Rectal smooth muscle tissue (tissue), 1 donor: ENCODE data around the gene CHMP3.
"Not testable (repeated sequence)": the region's sequence is repeated elsewhere in the genome, so short reads cannot be mapped to it uniquely, and the experiment has no call there.

ENCODE experiments used
- H3K27ac ChIP-seq: one replicate; pipeline ENCODE4 v1.7.0; 2013; ENCODE audit warnings: low read depth, low read length, inconsistent platforms
- H3K27me3 ChIP-seq: one replicate; pipeline ENCODE4 v1.7.0; 2013; ENCODE audit warnings: low read length; ENCODE audit not compliant: control insufficient read depth, insufficient read depth
- H3K36me3 ChIP-seq: one replicate; pipeline ENCODE4 v1.7.0; 2013; ENCODE audit warnings: low read length; ENCODE audit not compliant: control insufficient read depth, insufficient read depth
- H3K4me1 ChIP-seq: one replicate; pipeline ENCODE4 v1.7.0; 2013; ENCODE audit warnings: low read length; ENCODE audit not compliant: control insufficient read depth, insufficient read depth
- H3K4me3 ChIP-seq: one replicate; pipeline ENCODE4 v1.7.0; 2013; ENCODE audit warnings: low read length
- H3K9ac ChIP-seq: one replicate; pipeline ENCODE4 v1.7.0; 2013; ENCODE audit warnings: low read length

The CHMP3 gene

GRCh38 chr2:86570059-86570458 lies 6.8 kb upstream of the CHMP3 start:
- no peaks in the 10 kb centered on the region for H3K27me3 ChIP-seq
- H3K4me1 ChIP-seq, result no peaks in the 10 kb centered on the region
- no peaks in the 10 kb centered on the region for H3K36me3 ChIP-seq
- no peak overlapping the region for H3K4me3 ChIP-seq
- H3K27ac ChIP-seq, result no peak overlapping the region
- no peak overlapping the region for H3K9ac ChIP-seq

GRCh38 chr2:86566821-86567190 lies 3.6 kb upstream of the CHMP3 start:
- Histone ChIP-seq H3K36me3 (no peaks in the 10 kb centered on the region), H3K27me3 (no peaks in the 10 kb centered on the region), H3K27ac (no peak overlapping the region), H3K4me3 (no peak overlapping the region), H3K9ac (no peak overlapping the region), H3K4me1 (peaks cover 8% of the 10 kb centered on the region)

- Histone ChIP-seq H3K27ac (no peak overlapping the region), H3K36me3 (no peaks in the 10 kb centered on the region), H3K4me1 (peaks cover 12% of the 10 kb centered on the region), H3K4me3 (no peak overlapping the region), H3K27me3 (no peaks in the 10 kb centered on the region), H3K9ac (no peak overlapping the region)
These were observed 3.0 kb upstream of the CHMP3 start for GRCh38 chr2:86566158-86566820.

- no peaks in the 10 kb centered on the region for H3K27me3 ChIP-seq
These were observed 413 bp upstream of the CHMP3 start for GRCh38 chr2:86563650-86564061.

GRCh38 chr2:86562485-86562921 lies 740 bp downstream of the CHMP3 start:
- peak overlapping the region; percentile 96 for H3K4me3 ChIP-seq
- peak overlapping the region; percentile 100 for H3K27ac ChIP-seq
- H3K4me1 ChIP-seq, result peaks cover 12% of the 10 kb centered on the region
- H3K27me3 ChIP-seq, result no peaks in the 10 kb centered on the region
- H3K9ac ChIP-seq, result peak overlapping the region; percentile 98
- H3K36me3 ChIP-seq, result no peaks in the 10 kb centered on the region

More at GRCh38 chr2:86563650-86564061, 413 bp upstream of the CHMP3 start:
- H3K4me1 ChIP-seq, result peaks cover 12% of the 10 kb centered on the region
- H3K36me3 ChIP-seq, result no peaks in the 10 kb centered on the region
- no peak overlapping the region for H3K9ac ChIP-seq
- peak overlapping the region; percentile 96 for H3K4me3 ChIP-seq
- peak overlapping the region; percentile 100 for H3K27ac ChIP-seq

GRCh38 chr2:86557836-86558235 lies 5.4 kb downstream of the CHMP3 start:
- no peaks in the 10 kb centered on the region for H3K36me3 ChIP-seq
- peaks cover 14% of the 10 kb centered on the region for H3K4me1 ChIP-seq
- no peak overlapping the region for H3K9ac ChIP-seq
- H3K27me3 ChIP-seq, result no peaks in the 10 kb centered on the region
- H3K27ac ChIP-seq, result no peak overlapping the region
- H3K4me3 ChIP-seq, result no peak overlapping the region

- peaks cover 5% of the 10 kb centered on the region for H3K4me1 ChIP-seq
- H3K36me3 ChIP-seq, result no peaks in the 10 kb centered on the region
- H3K27ac ChIP-seq, result peak overlapping the region; percentile 33
- H3K4me3 ChIP-seq, result no peak overlapping the region
- no peaks in the 10 kb centered on the region for H3K27me3 ChIP-seq
- H3K9ac ChIP-seq, result no peak overlapping the region
These were observed 6.7 kb downstream of the CHMP3 start for GRCh38 chr2:86556508-86556907.

GRCh38 chr2:86552889-86553288 lies 10.4 kb downstream of the CHMP3 start:
- Histone ChIP-seq H3K27me3 (no peaks in the 10 kb centered on the region), H3K4me3 (no peak overlapping the region), H3K4me1 (peaks cover 4% of the 10 kb centered on the region), H3K9ac (no peak overlapping the region), H3K36me3 (no peaks in the 10 kb centered on the region), H3K27ac (no peak overlapping the region)

GRCh38 chr2:86549963-86550725 lies 13.1 kb downstream of the CHMP3 start:
- not testable (repeated sequence) for H3K27me3 ChIP-seq, H3K9ac ChIP-seq, H3K36me3 ChIP-seq, H3K4me3 ChIP-seq, H3K4me1 ChIP-seq, H3K27ac ChIP-seq

GRCh38 chr2:86549440-86549839 lies 13.8 kb downstream of the CHMP3 start:
- H3K4me1 ChIP-seq, H3K9ac ChIP-seq, H3K27ac ChIP-seq, H3K36me3 ChIP-seq, H3K4me3 ChIP-seq, H3K27me3 ChIP-seq: not testable (repeated sequence)

GRCh38 chr2:86548913-86549396 lies 14.3 kb downstream of the CHMP3 start:
- not testable (repeated sequence) for H3K27ac ChIP-seq, H3K4me1 ChIP-seq, H3K9ac ChIP-seq, H3K4me3 ChIP-seq, H3K27me3 ChIP-seq, H3K36me3 ChIP-seq

GRCh38 chr2:86548165-86548912 lies 14.9 kb downstream of the CHMP3 start:
- H3K27me3 ChIP-seq, H3K4me3 ChIP-seq, H3K36me3 ChIP-seq, H3K9ac ChIP-seq, H3K4me1 ChIP-seq, H3K27ac ChIP-seq: not testable (repeated sequence)
